ENCODE measurements around the gene TMEM89.

The TMEM89 gene, protein sequence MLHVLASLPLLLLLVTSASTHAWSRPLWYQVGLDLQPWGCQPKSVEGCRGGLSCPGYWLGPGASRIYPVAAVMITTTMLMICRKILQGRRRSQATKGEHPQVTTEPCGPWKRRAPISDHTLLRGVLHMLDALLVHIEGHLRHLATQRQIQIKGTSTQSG

DNA sequence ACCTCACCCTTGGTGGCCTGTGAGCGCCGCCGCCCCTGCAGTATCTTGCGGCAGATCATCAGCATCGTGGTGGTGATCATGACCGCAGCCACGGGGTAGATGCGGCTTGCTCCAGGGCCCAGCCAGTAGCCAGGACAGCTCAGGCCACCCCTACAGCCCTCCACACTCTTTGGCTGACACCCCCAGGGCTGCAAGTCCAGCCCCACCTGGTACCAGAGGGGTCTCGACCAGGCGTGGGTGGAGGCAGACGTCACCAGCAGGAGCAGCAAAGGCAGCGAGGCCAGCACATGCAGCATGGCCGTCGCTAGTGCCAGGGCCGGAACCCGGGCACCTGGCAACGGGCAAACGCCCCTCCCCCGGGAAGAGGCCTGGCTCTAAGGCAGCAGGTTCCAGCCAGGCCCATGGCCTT is at the start of gene TMEM89:
TSS of gene TMEM89 (minus strand) at position 309 of the 409 bp plus-strand sequence. CDS start at position 296, 13 bp downstream.
- TF ChIP-seq, protein P1, sequence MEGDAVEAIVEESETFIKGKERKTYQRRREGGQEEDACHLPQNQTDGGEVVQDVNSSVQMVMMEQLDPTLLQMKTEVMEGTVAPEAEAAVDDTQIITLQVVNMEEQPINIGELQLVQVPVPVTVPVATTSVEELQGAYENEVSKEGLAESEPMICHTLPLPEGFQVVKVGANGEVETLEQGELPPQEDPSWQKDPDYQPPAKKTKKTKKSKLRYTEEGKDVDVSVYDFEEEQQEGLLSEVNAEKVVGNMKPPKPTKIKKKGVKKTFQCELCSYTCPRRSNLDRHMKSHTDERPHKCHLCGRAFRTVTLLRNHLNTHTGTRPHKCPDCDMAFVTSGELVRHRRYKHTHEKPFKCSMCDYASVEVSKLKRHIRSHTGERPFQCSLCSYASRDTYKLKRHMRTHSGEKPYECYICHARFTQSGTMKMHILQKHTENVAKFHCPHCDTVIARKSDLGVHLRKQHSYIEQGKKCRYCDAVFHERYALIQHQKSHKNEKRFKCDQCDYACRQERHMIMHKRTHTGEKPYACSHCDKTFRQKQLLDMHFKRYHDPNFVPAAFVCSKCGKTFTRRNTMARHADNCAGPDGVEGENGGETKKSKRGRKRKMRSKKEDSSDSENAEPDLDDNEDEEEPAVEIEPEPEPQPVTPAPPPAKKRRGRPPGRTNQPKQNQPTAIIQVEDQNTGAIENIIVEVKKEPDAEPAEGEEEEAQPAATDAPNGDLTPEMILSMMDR (IDR thresholded peaks at IDR 0.05; ENCODE audit: insufficient read depth, low read depth, low read length, missing control alignments) = no peak
- no peak within 1 kb of the TSS for H3K4me3 ChIP-seq (ENCODE audit: low read depth, low read length)
- DNase-seq (ENCODE audit: low read depth) = no peak

DNA sequence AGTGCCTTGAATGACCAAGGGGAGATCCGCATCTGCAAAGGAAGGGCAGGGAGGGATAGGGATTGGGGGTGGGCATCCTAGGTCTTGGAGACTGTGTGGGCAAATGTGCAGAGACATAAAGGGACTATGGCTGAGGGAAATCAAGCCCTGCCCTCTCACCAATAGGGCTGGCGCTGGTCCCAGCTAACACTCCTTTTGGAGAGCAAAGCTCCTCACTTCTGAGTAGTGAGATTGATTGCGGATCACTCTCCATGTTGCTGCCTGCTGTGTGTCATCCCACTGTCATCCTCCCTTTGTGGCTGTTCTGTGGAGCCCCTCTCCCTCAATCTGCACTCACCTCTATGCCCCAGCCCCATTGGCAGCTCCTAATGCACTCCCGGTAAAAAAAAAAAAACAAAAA is 43.4 kb upstream of the TMEM89 start:
- TF ChIP-seq, protein P1 (IDR thresholded peaks at IDR 0.05; ENCODE audit: insufficient read depth, low read depth, low read length, missing control alignments) = no peak
- no peak overlapping the region for H3K4me3 ChIP-seq (ENCODE audit: low read depth, low read length)
- DNase-seq (ENCODE audit: low read depth) = no peak

DNA sequence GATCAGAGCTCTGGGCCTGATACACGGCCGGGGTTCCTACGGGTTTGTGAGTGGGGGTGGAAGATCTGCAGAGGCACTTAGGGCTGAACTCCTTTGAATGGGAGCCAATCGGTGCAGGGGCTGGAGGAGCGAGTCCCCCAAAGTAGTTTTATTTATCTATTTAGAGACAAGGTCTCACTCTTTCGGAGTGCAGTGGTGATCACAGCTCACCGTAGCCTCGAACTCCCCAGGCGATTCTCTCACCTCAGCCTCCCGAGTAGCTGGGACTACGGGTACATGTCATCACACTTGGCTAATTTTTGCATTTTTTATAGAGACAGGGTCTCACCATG is 42.7 kb upstream of the TMEM89 start:
- DNase-seq (ENCODE audit: low read depth) = no peak
- H3K4me3 ChIP-seq (ENCODE audit: low read depth, low read length) = no peak overlapping the region
- TF ChIP-seq, protein P1 (IDR thresholded peaks at IDR 0.05; ENCODE audit: insufficient read depth, low read depth, low read length, missing control alignments) = no peak

DNA sequence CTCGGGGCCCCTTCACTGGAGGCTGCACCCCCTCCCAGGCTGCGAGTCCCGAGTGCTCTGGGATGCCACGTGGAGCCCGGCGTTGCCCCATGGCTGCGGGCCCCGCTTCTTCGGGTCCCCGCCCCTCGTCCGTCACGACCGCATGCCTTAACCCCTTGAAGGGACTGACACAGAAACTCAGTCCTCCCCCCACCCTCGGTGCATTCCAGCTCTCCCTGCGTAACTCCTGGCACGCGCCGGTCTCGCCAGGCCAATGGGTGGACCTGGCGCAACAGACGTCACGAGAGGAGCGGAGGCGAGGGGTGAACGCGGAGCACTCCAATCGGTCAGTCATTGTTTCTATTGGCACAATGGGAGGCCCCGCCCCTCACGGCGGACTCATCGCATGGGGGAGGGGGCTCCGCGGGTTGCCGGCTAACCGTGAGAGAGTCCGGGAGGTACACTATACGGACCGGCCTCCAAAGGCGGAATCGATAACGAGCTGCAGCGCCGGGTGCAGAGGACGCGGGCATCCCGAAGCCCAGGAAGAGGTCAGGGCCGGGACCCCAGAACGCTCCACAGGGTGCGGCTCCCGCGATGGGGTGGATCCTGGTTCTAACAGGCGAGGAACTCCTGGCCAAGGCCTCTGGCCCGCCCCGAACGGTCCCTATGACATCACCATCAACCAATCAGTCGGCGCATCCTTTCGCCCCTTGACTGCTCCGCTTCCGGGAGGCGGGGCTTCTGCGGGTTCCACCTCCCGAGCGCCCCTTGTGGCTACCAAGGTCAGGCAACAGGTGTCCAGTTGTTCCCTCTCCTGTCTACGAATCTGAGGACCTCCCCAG is 42.1 kb upstream of the TMEM89 start:
- TF ChIP-seq, protein P1 (IDR thresholded peaks at IDR 0.05; ENCODE audit: insufficient read depth, low read depth, low read length, missing control alignments) = peak; percentile 89
- DNase-seq (ENCODE audit: low read depth) = peak; percentile 98
- H3K4me3 ChIP-seq (ENCODE audit: low read depth, low read length) = peak overlapping the region; percentile 72

DNA sequence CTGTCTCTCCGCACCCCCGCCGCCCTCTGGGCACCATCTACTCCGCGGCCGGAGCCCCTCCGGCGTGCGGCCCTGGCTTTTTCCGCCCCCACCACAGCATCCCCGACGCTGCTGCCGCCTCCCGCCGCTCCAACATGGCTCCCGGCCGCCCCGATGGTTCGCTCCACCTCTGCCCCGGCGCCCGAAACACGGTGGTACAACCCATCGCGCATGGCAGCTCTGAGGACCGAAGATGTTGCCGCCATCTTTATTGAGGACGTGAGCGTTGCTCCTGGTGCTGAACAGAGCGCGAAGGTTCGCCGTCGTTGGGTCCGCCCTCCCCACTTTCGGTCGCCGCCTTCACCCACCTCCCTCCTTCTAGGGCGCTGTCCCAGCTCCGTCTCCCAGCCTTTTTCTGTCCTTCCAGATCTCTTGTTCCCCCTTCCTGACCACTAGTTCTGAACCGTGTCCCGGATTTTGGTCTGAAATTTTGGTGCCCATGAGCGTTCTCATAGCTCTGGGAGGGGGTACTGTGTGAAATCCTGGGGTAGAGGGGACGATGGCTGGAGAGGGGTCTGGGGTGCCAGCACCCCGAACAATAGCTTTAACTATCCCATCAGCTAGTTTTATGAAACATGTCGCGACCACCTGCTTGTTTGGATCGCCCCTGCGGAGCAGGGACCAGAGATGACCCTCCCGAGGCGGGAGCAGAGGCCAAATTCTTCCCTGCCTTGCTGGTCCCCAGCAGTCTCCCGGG is 41.4 kb upstream of the TMEM89 start, which contains the start of gene CELSR3:
TSS of gene CELSR3 (minus strand) at position 134 of the 736 bp plus-strand sequence. CDS start 252 bp downstream, outside the sequence.
- DNase-seq (ENCODE audit: low read depth) = peak; percentile 93
- H3K4me3 ChIP-seq (ENCODE audit: low read depth, low read length) = peak within 1 kb of the TSS; percentile 72
- TF ChIP-seq, protein P1 (IDR thresholded peaks at IDR 0.05; ENCODE audit: insufficient read depth, low read depth, low read length, missing control alignments) = no peak

DNA sequence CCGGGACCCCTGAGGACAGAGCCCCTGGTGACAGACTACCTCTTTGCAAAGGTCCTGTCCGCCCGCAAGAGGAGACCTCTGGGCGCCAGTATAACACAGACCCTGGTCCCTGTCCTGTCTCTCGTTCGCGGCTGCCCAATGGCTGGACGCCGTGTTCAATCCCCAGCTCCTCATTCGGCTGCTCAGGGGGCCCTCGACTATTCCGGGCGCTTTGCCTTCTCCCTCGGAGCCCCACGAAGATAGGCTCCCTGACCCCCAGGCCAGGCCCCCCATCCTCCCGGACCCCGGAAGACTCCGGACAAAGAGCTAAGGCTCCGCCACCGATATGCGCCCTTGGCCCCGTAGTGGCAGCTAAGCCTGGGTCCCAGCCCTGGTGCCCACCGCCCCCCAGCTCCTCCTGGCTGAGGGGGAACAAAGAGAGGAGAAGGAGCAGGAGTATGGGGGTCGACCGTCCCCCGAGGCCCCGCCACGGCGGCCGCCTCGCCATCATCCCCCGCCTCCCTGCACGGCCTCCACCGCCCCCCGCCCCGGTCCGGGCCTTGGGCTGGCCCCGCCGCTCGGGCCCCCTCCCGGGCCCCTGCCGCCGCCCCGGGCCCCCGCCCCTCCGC is 40.7 kb upstream of the TMEM89 start:
- TF ChIP-seq, protein P1 (IDR thresholded peaks at IDR 0.05; ENCODE audit: insufficient read depth, low read depth, low read length, missing control alignments) = no peak
- peak overlapping the region; percentile 47 for H3K4me3 ChIP-seq (ENCODE audit: low read depth, low read length)
- no peak for DNase-seq (ENCODE audit: low read depth)
